Activated CD8-positive, alpha-beta memory T cell treated with anti-CD3 and anti-CD28 coated beads, Interleukin-2, amount 50 U/mL, for 1 hour (primary cell): ENCODE data around the gene TRIAP1.
"Not testable (repeated sequence)": the region's sequence is repeated elsewhere in the genome, so short reads cannot be mapped to it uniquely, and the experiment has no call there.

Source experiments
- DNase-seq: peaks from one replicate; pipeline ENCODE4 v3.0.0-alpha.2; 2020; ENCODE audit errors: extremely low read depth

The TRIAP1 gene

GRCh38 chr12:120445911-120446843 lies at the start of gene TRIAP1, which contains the start of gene GATC:
Gene TRIAP1, minus strand, starts transcription at chr12:120446384. Its CDS starts 12 bp downstream, at chr12:120446372.
Gene GATC, plus strand, starts transcription at chr12:120446444. Its CDS starts 37 bp downstream, at chr12:120446481.
- peak; percentile 58 for DNase-seq

- DNase-seq, result no peak
These were observed 49.1 kb upstream of the TRIAP1 start for GRCh38 chr12:120495186-120495730.

- no peak for DNase-seq
These were observed 44.8 kb upstream of the TRIAP1 start for GRCh38 chr12:120490833-120491512.

DNA sequence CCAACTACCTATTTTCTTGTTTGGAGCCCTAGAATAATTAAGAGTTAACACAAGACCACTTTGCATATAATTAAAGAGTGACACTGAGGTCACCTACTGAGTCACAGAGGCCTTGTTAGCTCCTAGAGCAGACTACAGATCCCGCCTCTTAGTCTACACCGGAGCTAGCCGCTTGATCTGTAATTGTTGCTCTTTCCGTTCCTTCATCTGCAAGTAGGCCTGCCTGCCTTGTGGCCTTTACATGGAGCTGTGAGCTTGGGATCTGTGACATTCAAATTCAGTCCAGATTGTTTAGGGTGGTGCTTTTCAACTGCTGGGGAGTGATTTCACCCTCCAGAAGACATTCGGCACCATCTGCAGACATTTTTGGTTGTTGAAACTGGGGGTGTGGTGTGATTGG lies 44.1 kb upstream of the TRIAP1 start:
- no peak for DNase-seq

- no peak for DNase-seq
These were observed 42.8 kb upstream of the TRIAP1 start for GRCh38 chr12:120489018-120489417.

DNA sequence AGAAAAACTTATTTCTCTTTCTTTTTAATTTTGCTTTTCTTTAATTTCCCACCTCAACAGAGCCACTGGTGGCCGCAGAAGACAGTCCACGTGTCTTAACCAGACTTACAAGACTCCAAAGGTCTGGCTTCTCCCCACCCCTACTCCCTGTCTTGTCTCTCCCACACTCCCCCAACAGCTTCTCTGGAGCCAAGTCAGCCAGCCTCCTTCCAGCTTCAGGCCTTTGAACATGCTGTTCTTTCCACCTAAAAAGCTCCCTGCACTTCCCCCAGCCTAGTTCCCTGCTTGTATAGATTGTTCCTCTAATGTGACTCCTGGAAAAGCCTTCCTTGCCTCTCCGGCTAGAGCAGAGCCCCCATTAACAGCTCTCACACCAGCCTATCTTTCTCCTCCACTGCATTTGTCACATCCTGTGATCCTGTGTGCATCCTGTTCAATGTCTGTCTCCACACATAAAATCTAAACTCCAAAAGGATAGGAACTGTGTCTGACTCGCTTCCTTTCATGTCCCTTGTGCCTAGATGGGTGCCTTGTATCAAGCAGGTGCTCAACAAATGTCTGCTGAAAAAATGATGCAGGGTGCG lies 42.0 kb upstream of the TRIAP1 start:
- DNase-seq, result no peak

DNA sequence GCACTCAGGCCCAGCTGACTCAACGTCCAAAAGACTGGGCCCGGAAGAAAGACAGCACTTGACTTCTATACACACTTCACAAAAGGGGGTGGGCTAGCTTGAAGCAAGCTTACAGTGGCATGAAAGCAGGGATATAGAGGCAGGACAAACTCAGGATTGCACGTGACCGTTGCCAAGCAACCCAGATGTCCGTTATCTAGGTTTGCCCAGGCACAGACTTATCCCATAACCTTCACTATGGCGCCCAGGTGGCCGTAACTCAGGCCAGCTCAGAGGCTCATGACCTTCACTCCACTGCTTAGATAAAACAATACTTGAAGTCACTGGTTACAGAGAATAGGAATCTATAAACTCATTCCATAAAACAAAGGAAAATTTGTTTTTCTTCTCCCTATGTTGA lies 41.4 kb upstream of the TRIAP1 start:
- not testable (repeated sequence) for DNase-seq

DNA sequence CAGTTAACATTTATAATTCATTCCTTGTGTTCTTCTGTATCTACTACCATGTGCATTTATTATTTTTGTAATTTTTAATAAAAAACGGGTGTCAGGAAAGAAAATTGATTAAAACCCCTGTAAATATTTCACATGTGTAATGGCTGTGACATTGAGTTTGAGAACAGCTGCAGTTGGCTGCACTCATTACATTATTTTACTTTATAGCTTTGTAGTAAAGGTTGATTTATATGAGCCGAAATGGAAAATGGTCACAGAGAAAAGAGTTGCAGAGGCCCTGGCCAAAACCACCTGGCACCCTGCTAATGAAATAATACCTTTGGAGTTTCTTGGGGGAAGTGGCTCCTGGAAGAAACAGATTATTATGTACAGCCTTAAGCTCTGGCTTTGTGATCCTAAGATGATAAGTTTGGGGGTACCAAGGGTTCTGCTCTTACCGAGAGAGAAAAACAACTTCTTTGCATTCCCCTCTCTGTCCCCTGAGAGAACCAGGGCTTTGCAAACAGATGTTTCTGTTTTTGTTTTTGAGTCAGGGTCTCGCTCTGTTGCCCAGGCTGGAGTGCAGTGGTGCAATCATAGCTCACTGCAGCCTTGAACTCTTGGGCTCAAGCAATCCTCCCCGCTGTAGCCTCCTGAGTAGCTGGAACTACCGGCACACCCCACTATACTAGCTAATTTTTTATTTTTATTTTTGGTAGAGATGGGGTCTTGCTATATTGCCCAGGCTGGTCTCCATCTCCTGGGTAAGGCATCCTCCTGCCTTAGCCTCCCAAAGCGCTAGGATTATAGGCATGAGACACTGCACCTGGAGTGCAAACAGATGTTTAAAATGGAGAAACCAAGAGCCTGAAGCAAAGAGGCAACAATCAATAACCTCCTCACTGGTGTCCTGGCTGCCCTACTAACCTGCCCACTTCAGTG lies 40.0 kb upstream of the TRIAP1 start:
- DNase-seq, result no peak

DNA sequence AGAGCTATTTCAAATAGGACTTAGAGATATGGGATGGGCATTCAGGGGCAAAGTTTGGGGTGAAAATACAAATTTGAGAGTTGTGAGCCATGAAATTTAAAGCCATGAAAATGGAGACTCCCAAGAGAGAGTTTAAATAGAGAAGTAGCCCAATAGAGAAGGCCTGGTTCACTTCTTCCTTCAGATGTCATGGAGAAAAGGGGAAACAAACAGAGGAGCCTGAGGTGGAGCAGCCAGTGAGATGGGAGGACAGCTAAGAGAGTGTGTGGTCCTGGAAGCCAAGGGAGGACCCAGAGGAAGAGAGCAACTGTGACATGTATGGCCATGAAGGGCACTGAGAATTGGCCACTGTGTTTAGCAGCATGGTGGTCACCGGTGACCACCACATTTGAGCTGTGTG lies 37.4 kb upstream of the TRIAP1 start:
- no peak for DNase-seq

DNA sequence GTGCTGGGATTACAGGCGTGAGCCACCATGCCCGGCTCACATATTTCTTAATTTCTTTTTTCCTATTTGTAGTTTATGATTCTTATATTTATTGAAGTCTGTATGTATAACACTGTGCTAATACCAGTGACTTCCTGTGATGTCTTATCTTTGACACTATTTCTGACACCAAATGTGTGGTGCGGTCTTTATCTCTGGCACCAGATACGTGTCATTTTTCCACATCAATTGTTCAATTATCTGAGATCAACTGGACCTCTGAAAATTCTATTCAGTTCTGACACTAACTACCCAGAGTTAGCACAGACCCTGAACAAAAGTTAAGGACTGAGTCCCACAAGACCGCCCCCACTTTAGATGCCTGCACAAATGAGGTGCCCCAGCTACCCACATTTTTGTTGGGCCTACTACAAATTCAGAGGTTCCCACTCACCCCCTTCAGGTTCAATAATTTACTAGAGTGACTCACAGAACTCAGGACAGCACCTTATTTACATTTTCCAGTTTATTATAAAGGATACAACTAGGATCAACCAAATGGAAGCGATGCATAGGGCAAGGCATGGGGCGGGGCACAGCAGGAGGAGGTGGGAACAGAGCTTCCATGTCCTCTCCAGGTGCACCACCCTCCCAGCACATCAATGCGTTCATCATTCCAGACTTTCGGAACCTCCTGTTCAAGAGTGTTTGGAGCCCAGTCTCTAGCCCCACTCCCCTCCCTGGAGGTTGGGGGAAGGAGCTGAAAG lies 35.0 kb upstream of the TRIAP1 start:
- no peak for DNase-seq

- DNase-seq, result no peak
These were observed 34.0 kb upstream of the TRIAP1 start for GRCh38 chr12:120480211-120480610.

- DNase-seq, result no peak
These were observed 33.3 kb upstream of the TRIAP1 start for GRCh38 chr12:120479458-120479857.

DNA sequence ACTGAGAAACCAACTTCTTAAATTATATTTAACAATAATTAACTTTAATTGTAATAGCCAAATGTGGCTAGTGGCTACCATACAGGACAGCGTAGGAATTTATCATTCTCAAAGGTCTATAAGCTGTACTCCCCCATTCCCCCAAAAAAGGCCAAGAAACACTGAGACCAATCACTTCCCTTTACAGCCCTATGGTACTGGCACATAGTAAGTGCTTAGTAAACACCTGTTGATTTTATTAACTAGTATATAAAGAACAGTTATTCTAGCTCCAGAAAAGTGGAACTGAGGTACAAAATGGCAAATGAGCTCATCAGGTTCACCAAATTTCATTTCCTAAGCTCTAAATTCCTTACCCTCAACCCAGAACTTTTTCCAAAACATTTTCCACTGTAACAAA lies 29.5 kb upstream of the TRIAP1 start:
- no peak for DNase-seq

GRCh38 chr12:120474616-120474960 lies 28.4 kb upstream of the TRIAP1 start:
- DNase-seq, result no peak

GRCh38 chr12:120473807-120474615 lies 27.8 kb upstream of the TRIAP1 start:
- no peak for DNase-seq

DNA sequence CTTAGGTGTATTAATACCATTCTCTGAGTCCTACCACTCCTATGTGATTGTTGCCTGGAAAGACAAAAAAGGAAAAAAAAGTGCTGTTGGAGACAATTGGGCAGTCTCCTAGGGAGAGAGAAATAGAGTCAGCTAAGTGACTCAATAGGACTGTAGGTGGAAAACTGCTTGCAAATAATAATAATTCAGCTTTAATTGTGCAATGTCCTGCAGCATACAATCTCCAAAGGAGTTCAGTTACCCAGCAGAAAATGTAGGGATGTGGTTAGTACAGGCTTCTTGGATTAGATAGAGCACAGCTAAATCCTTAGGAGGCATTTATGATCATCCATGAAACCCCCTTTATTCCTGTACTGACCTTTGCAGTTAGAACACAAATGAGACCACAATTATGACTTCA lies 26.3 kb upstream of the TRIAP1 start:
- no peak for DNase-seq

- no peak for DNase-seq
These were observed 24.1 kb upstream of the TRIAP1 start for GRCh38 chr12:120470150-120470784.

DNA sequence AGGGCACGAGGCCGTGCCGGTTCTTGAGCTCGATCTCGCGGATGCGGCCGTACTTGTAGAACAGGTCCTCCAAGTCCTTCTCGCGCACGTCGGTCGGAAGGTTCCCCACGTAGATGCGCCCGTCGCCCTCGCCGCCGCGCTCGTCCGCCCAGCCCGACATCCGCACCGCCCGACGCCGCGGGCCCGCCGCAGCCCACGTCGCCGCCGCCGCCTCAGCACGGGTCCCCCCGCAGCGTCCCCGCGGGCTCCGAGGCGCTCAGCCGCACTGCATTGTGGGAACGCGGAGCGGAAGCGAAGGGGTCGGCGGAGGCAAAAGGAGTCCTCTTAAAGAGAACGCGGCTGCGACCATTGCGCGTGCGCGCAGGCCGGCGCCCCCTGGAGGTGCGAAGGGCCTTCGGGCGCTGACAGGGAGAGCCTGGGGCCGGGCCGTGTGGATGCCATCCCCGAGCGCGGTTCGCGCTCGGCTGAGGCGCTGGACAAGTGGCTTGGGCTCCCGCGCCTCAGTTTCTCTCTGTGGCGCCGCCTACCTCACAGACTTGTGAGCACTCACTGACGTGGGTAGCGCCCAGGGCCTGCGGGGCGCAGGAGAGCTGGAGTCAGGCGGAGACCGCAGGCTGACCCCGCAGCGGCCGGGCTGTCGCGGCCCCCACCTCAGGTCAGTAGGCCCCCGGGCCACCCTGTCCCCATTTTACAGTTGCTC lies 23.4 kb upstream of the TRIAP1 start, which contains the start of gene SRSF9:
TSS of gene SRSF9 (minus strand) at position 299 of the 700 bp plus-strand sequence. CDS start at position 160, 139 bp downstream.
- peak; percentile 82 for DNase-seq
